HEK293 (cell line): Measurements from ENCODE around the gene EHMT1.

Experiments used
- GFI1B ChIP-seq: fragments of 450-650 bp; formaldehyde crosslinking; IDR thresholded peaks from 2 replicates; pipeline ENCODE4 v1.5.1; 2016; ENCODE audit warnings: missing biosample characterization, missing genetic modification characterization
- GLIS2 ChIP-seq: fragments of 450-650 bp; formaldehyde crosslinking; IDR thresholded peaks from 2 replicates; pipeline ENCODE4 v1.5.1; 2016; ENCODE audit warnings: missing biosample characterization, missing genetic modification characterization
- SCRT1 ChIP-seq: fragments of 450-650 bp; formaldehyde crosslinking; IDR thresholded peaks from 2 replicates; pipeline ENCODE4 v1.5.1; 2016; ENCODE audit warnings: missing biosample characterization, missing genetic modification characterization, borderline replicate concordance
- SP7 ChIP-seq: fragments of 450-650 bp; formaldehyde crosslinking; IDR thresholded peaks from 2 replicates; pipeline ENCODE4 v1.5.1; 2016; ENCODE audit warnings: missing biosample characterization, missing genetic modification characterization
- YY2 ChIP-seq: fragments of 450-650 bp; formaldehyde crosslinking; IDR thresholded peaks from 2 replicates; pipeline ENCODE4 v1.5.1; 2016; ENCODE audit warnings: missing biosample characterization, missing genetic modification characterization
- ZBTB17 ChIP-seq: fragments of 450-650 bp; formaldehyde crosslinking; IDR thresholded peaks from 2 replicates; pipeline ENCODE4 v1.5.1; 2016; ENCODE audit warnings: missing biosample characterization, missing genetic modification characterization
- ZBTB20 ChIP-seq: fragments of 450-650 bp; formaldehyde crosslinking; IDR thresholded peaks from 2 replicates; pipeline ENCODE4 v1.5.1; 2016; ENCODE audit warnings: missing biosample characterization, missing genetic modification characterization
- ZBTB48 ChIP-seq: fragments of 450-650 bp; formaldehyde crosslinking; IDR thresholded peaks from 2 replicates; pipeline ENCODE4 v1.5.1; 2016; ENCODE audit warnings: missing biosample characterization, missing genetic modification characterization
- ZNF10 ChIP-seq: fragments of 450-650 bp; formaldehyde crosslinking; IDR thresholded peaks from 2 replicates; pipeline ENCODE4 v1.5.1; 2017; ENCODE audit warnings: missing biosample characterization, missing genetic modification characterization
- ZNF133 ChIP-seq: fragments of 450-650 bp; formaldehyde crosslinking; IDR thresholded peaks from 2 replicates; pipeline ENCODE4 v1.5.1; 2016; ENCODE audit warnings: missing biosample characterization, missing genetic modification characterization
- ZNF138 ChIP-seq: fragments of 450-650 bp; formaldehyde crosslinking; IDR thresholded peaks from 2 replicates; pipeline ENCODE4 v1.5.1; 2016; ENCODE audit warnings: missing biosample characterization, missing genetic modification characterization, borderline replicate concordance
- ZNF157 ChIP-seq: fragments of 450-650 bp; formaldehyde crosslinking; IDR thresholded peaks from 2 replicates; pipeline ENCODE4 v1.5.1; 2016; ENCODE audit warnings: missing biosample characterization, missing genetic modification characterization
- ZNF19 ChIP-seq: fragments of 450-650 bp; formaldehyde crosslinking; IDR thresholded peaks from 2 replicates; pipeline ENCODE4; 2016; ENCODE audit warnings: missing biosample characterization, missing genetic modification characterization, low read depth
- ZNF24 ChIP-seq: fragments of 450-650 bp; formaldehyde crosslinking; IDR thresholded peaks from 2 replicates; pipeline ENCODE4 v1.5.1; 2016; ENCODE audit warnings: missing biosample characterization, missing genetic modification characterization
- ZNF292 ChIP-seq: fragments of 450-650 bp; formaldehyde crosslinking; IDR thresholded peaks from 2 replicates; pipeline ENCODE4 v1.5.1; 2016; ENCODE audit warnings: low read depth, missing biosample characterization, missing genetic modification characterization, borderline replicate concordance
- ZNF394 ChIP-seq: fragments of 450-650 bp; formaldehyde crosslinking; IDR thresholded peaks from 2 replicates; pipeline ENCODE4 v1.5.1; 2016; ENCODE audit warnings: missing biosample characterization, missing genetic modification characterization, mild to moderate bottlenecking, moderate library complexity, borderline replicate concordance
- ZNF404 ChIP-seq: fragments of 450-650 bp; formaldehyde crosslinking; IDR thresholded peaks from 2 replicates; pipeline ENCODE4 v1.5.1; 2017; ENCODE audit warnings: missing biosample characterization, missing genetic modification characterization
- ZNF426 ChIP-seq: fragments of 450-650 bp; formaldehyde crosslinking; IDR thresholded peaks from 2 replicates; pipeline ENCODE4 v1.5.1; 2017; ENCODE audit warnings: missing biosample characterization, missing genetic modification characterization, mild to moderate bottlenecking, inconsistent platforms, moderate library complexity
- ZNF473 ChIP-seq: fragments of 450-650 bp; formaldehyde crosslinking; IDR thresholded peaks from 2 replicates; pipeline ENCODE4 v1.5.1; 2017; ENCODE audit warnings: missing biosample characterization, missing genetic modification characterization
- ZNF530 ChIP-seq: fragments of 450-650 bp; formaldehyde crosslinking; IDR thresholded peaks from 2 replicates; pipeline ENCODE4 v1.5.1; 2016; ENCODE audit warnings: low read depth, missing biosample characterization, missing genetic modification characterization
- ZNF561 ChIP-seq: fragments of 450-650 bp; IDR thresholded peaks from 2 replicates; pipeline ENCODE4 v1.5.1; 2018; ENCODE audit warnings: missing biosample characterization, missing genetic modification characterization, borderline replicate concordance
- ZNF580 ChIP-seq: fragments of 450-650 bp; formaldehyde crosslinking; IDR thresholded peaks from 2 replicates; pipeline ENCODE4 v1.5.1; 2016; ENCODE audit warnings: missing biosample characterization, missing genetic modification characterization
- ZNF600 ChIP-seq: fragments of 450-650 bp; formaldehyde crosslinking; IDR thresholded peaks from 2 replicates; pipeline ENCODE4 v1.5.1; 2016; ENCODE audit warnings: missing biosample characterization, missing genetic modification characterization
- ZNF776 ChIP-seq: fragments of 450-650 bp; formaldehyde crosslinking; IDR thresholded peaks from 2 replicates; pipeline ENCODE4 v1.5.0; 2017; ENCODE audit warnings: missing biosample characterization, missing genetic modification characterization, borderline replicate concordance
- ZSCAN16 ChIP-seq: fragments of 450-650 bp; formaldehyde crosslinking; IDR thresholded peaks from 2 replicates; pipeline ENCODE4 v1.5.1; 2016; ENCODE audit warnings: missing biosample characterization, missing genetic modification characterization
- ZXDB ChIP-seq: fragments of 450-650 bp; formaldehyde crosslinking; IDR thresholded peaks from 2 replicates; pipeline ENCODE4 v1.5.1; 2016; ENCODE audit warnings: missing biosample characterization, missing genetic modification characterization
- TF ChIP-seq, protein P1 (sequence below): fragments of 450-650 bp; formaldehyde crosslinking; IDR thresholded peaks from 2 replicates; pipeline ENCODE4 v1.5.1; 2016; ENCODE audit warnings: missing biosample characterization, missing genetic modification characterization
- TF ChIP-seq, protein P2 (sequence below): fragments of 450-650 bp; formaldehyde crosslinking; IDR thresholded peaks from 2 replicates; pipeline ENCODE4 v1.5.1; 2016; ENCODE audit warnings: missing biosample characterization, missing genetic modification characterization
- TF ChIP-seq, protein P3 (sequence below): fragments of 450-650 bp; formaldehyde crosslinking; IDR thresholded peaks from 2 replicates; pipeline ENCODE4 v1.5.1; 2016; ENCODE audit warnings: missing biosample characterization, missing genetic modification characterization
- TF ChIP-seq, protein P4 (sequence below): fragments of 450-650 bp; formaldehyde crosslinking; IDR thresholded peaks from 2 replicates; pipeline ENCODE4 v1.5.1; 2016; ENCODE audit warnings: missing biosample characterization, missing genetic modification characterization

EHMT1 gene

DNA sequence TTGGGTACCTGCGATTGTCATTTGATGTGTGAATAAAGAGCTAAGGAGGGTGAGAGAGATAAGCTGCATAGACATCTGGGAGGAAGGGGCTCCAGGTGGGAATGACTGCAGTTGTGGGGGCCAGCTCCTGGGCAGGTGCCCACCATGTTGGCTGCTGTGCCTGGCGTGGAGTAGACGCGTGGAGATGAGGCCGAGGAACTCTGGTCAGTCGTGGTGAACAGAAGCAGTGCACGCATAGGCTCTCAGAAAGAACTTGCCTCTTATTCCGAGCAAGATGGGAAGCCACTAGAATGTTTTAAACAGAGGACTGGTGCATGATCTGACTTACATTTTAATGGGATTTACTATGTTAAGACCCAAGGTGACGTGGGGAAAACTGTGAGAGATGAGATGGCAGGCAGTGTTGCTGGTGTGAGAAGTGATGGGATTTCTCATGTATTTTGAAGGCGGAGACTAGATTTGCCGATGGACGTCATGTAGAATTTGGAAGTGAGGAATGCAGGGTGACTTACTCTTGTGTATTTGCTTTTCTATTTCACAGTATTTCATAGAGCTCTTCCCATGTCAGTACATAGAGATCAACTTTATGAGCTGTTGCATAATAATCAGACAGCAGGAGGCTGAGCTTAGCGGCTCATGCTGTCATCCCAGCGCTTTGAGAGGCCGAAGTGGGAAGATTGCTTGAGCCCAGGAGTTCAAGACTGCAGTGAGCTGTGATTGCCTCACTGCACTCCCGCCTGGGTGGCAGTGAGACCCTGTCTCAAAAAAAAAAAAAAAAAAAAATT is 71.1 kb downstream of the EHMT1 start (continued):
- TF ChIP-seq ZSCAN16 (no peak), ZNF404 (tag by site-specific recombination) (no peak), ZBTB20 (no peak; the same call in 1 of the 2 replicates), ZNF10 (tag by site-specific recombination) (no peak), ZNF292 (tag by site-specific recombination) (no peak), ZNF19 (tag by site-specific recombination) (no peak), ZNF473 (tag by site-specific recombination) (no peak), ZBTB48 (tag by site-specific recombination) (no peak), ZNF580 (tag by site-specific recombination) (no peak), ZXDB (peak; percentile 43; the same call in 1 of the 2 replicates), YY2 (tag by site-specific recombination) (no peak), ZNF561 (tag by site-specific recombination) (peak; percentile 61; the same call in 1 of the 2 replicates), ZNF776 (tag by site-specific recombination) (no peak), ZNF138 (tag by site-specific recombination) (no peak), ZNF426 (tag by site-specific recombination) (no peak), ZNF157 (no peak), ZNF600 (tag by site-specific recombination) (peak; percentile 71), SCRT1 (tag by site-specific recombination) (no peak), ZNF530 (tag by site-specific recombination) (no peak), ZNF24 (peak; percentile 62), ZBTB17 (tag by site-specific recombination) (peak; percentile 79; the same call in 1 of the 2 replicates), ZNF133 (no peak), SP7 (tag by site-specific recombination) (peak; percentile 76), GLIS2 (tag by site-specific recombination) (no peak), ZNF394 (tag by site-specific recombination) (no peak), GFI1B (no peak)
- TF ChIP-seq, protein P1, sequence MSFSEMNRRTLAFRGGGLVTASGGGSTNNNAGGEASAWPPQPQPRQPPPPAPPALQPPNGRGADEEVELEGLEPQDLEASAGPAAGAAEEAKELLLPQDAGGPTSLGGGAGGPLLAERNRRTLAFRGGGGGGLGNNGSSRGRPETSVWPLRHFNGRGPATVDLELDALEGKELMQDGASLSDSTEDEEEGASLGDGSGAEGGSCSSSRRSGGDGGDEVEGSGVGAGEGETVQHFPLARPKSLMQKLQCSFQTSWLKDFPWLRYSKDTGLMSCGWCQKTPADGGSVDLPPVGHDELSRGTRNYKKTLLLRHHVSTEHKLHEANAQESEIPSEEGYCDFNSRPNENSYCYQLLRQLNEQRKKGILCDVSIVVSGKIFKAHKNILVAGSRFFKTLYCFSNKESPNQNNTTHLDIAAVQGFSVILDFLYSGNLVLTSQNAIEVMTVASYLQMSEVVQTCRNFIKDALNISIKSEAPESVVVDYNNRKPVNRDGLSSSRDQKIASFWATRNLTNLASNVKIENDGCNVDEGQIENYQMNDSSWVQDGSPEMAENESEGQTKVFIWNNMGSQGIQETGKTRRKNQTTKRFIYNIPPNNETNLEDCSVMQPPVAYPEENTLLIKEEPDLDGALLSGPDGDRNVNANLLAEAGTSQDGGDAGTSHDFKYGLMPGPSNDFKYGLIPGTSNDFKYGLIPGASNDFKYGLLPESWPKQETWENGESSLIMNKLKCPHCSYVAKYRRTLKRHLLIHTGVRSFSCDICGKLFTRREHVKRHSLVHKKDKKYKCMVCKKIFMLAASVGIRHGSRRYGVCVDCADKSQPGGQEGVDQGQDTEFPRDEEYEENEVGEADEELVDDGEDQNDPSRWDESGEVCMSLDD (tag by site-specific recombination), result no peak
- TF ChIP-seq, protein P2, sequence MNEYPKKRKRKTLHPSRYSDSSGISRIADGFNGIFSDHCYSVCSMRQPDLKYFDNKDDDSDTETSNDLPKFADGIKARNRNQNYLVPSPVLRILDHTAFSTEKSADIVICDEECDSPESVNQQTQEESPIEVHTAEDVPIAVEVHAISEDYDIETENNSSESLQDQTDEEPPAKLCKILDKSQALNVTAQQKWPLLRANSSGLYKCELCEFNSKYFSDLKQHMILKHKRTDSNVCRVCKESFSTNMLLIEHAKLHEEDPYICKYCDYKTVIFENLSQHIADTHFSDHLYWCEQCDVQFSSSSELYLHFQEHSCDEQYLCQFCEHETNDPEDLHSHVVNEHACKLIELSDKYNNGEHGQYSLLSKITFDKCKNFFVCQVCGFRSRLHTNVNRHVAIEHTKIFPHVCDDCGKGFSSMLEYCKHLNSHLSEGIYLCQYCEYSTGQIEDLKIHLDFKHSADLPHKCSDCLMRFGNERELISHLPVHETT, result no peak
- TF ChIP-seq, protein P3, sequence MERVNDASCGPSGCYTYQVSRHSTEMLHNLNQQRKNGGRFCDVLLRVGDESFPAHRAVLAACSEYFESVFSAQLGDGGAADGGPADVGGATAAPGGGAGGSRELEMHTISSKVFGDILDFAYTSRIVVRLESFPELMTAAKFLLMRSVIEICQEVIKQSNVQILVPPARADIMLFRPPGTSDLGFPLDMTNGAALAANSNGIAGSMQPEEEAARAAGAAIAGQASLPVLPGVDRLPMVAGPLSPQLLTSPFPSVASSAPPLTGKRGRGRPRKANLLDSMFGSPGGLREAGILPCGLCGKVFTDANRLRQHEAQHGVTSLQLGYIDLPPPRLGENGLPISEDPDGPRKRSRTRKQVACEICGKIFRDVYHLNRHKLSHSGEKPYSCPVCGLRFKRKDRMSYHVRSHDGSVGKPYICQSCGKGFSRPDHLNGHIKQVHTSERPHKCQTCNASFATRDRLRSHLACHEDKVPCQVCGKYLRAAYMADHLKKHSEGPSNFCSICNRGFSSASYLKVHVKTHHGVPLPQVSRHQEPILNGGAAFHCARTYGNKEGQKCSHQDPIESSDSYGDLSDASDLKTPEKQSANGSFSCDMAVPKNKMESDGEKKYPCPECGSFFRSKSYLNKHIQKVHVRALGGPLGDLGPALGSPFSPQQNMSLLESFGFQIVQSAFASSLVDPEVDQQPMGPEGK (tag by site-specific recombination), result no peak
- TF ChIP-seq, protein P4, sequence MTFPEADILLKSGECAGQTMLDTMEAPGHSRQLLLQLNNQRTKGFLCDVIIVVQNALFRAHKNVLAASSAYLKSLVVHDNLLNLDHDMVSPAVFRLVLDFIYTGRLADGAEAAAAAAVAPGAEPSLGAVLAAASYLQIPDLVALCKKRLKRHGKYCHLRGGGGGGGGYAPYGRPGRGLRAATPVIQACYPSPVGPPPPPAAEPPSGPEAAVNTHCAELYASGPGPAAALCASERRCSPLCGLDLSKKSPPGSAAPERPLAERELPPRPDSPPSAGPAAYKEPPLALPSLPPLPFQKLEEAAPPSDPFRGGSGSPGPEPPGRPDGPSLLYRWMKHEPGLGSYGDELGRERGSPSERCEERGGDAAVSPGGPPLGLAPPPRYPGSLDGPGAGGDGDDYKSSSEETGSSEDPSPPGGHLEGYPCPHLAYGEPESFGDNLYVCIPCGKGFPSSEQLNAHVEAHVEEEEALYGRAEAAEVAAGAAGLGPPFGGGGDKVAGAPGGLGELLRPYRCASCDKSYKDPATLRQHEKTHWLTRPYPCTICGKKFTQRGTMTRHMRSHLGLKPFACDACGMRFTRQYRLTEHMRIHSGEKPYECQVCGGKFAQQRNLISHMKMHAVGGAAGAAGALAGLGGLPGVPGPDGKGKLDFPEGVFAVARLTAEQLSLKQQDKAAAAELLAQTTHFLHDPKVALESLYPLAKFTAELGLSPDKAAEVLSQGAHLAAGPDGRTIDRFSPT (tag by site-specific recombination), result no peak
